Kidney epithelial cell (primary cell): ENCODE results near the gene KDM2A. TPM values are rescaled to one million over a fixed set of nuclear protein-coding genes. Genes with fewer than 3 reads are reported as not detected.

Experiments
- DNase-seq: peaks from one replicate; pipeline ENCODE4 v3.0.0-alpha.2; 2010; ENCODE audit warnings: low read depth
- H3K27me3 ChIP-seq: 2 replicates; pipeline ENCODE4 v1.6.0; 2011; ENCODE audit warnings: low read length; ENCODE audit not compliant: control insufficient read depth, insufficient read depth
- H3K36me3 ChIP-seq: 2 replicates; pipeline ENCODE4 v1.5.1; 2011; ENCODE audit warnings: low read length; ENCODE audit not compliant: control insufficient read depth, insufficient read depth
- H3K4me3 ChIP-seq: 2 replicates; pipeline ENCODE4 v1.5.1; 2011; ENCODE audit warnings: low read depth, mild to moderate bottlenecking, control low read depth, low read length
- CTCF ChIP-seq: IDR thresholded peaks from 2 replicates; pipeline ENCODE4 v1.5.1; 2011; ENCODE audit warnings: mild to moderate bottlenecking, moderate library complexity, low read length, control low read depth, inconsistent platforms; ENCODE audit not compliant: insufficient read depth, poor library complexity, severe bottlenecking
- total RNA-seq: library from RNA; depleted of rRNA; stranded (reverse); fragments of >200 nt; gene quantifications from 2 replicates; pipeline ENCODE4 v1.2.3, GENCODE V29; 2015

The KDM2A gene
- total RNA-seq, 1 donor from 2014 or later: 36.2 TPM

GRCh38 chr11:67281552-67282150 lies 162.6 kb downstream of the KDM2A start:
- DNase-seq: no peak
- H3K36me3 ChIP-seq: peaks cover 4% of the 10 kb centered on the region
- no peaks in the 10 kb centered on the region for H3K27me3 ChIP-seq
- TF ChIP-seq CTCF: no peak
- H3K4me3 ChIP-seq: no peak overlapping the region

- no peaks in the 10 kb centered on the region for H3K27me3 ChIP-seq
- TF ChIP-seq CTCF: no peak
- peaks cover 4% of the 10 kb centered on the region for H3K36me3 ChIP-seq
- H3K4me3 ChIP-seq: no peak overlapping the region
- DNase-seq: no peak
These were observed 163.3 kb downstream of the KDM2A start for GRCh38 chr11:67282155-67282875.

GRCh38 chr11:67282876-67283371 lies 163.9 kb downstream of the KDM2A start:
- no peak for TF ChIP-seq CTCF
- H3K27me3 ChIP-seq: no peaks in the 10 kb centered on the region
- H3K36me3 ChIP-seq: peaks cover 3% of the 10 kb centered on the region
- no peak overlapping the region for H3K4me3 ChIP-seq
- no peak for DNase-seq

- Histone ChIP-seq H3K4me3 (no peak overlapping the region), H3K36me3 (peaks cover 1% of the 10 kb centered on the region), H3K27me3 (no peaks in the 10 kb centered on the region)
- DNase-seq: no peak
- TF ChIP-seq CTCF: no peak
These were observed 164.5 kb downstream of the KDM2A start for GRCh38 chr11:67283481-67283963.

- TF ChIP-seq CTCF: no peak
- Histone ChIP-seq H3K36me3 (peaks cover 1% of the 10 kb centered on the region), H3K4me3 (no peak overlapping the region), H3K27me3 (no peaks in the 10 kb centered on the region)
- DNase-seq: no peak
These were observed 165.9 kb downstream of the KDM2A start for GRCh38 chr11:67284811-67285540.
